RPMI8226 (cell line): ENCODE measurements around the gene TOM1L2.

Experiments used
- DNase-seq: peaks from one replicate; pipeline ENCODE4 v3.0.0-alpha.2; 2015

TOM1L2 gene

DNA sequence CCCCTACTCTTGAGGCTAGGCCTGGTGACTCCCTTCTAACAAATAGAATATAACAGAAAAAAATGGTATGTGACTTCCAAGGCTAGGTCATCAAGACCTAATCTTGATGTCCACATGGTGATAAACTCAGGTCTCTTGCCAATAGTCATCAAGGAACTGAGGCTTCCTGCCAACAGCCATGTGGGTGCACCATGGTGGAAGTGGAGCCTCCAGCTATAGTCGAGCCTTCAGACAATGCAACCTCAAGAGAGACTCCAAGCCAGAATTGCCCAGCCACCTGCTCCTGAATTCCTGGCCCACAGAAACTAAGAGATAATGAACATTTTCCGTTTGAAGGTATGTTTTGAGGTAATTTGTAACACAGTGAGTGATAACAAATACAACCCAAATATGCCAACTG lies 79.5 kb downstream of the TOM1L2 start:
- DNase-seq, result peak; percentile 26

DNA sequence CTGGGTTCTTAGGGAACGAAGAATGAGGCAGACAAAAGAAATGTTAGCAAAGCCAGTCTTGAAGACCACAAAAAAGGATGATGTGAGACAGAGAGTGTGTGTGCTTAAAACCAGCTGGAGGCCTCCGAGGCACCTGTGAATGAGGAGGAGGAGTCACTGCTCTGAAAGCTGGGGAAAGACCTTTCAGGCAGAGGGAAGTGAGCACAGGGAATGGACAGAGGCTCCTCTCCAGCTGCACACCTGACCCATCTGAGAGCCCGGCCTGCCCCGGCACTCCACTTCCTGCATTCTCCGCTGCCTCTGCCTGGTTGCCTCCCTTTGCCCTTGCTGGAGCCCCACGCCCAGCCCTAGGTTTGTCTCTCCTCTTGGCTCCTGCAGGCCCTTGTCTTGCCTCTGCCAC lies 80.2 kb downstream of the TOM1L2 start:
- peak; percentile 97 for DNase-seq

DNA sequence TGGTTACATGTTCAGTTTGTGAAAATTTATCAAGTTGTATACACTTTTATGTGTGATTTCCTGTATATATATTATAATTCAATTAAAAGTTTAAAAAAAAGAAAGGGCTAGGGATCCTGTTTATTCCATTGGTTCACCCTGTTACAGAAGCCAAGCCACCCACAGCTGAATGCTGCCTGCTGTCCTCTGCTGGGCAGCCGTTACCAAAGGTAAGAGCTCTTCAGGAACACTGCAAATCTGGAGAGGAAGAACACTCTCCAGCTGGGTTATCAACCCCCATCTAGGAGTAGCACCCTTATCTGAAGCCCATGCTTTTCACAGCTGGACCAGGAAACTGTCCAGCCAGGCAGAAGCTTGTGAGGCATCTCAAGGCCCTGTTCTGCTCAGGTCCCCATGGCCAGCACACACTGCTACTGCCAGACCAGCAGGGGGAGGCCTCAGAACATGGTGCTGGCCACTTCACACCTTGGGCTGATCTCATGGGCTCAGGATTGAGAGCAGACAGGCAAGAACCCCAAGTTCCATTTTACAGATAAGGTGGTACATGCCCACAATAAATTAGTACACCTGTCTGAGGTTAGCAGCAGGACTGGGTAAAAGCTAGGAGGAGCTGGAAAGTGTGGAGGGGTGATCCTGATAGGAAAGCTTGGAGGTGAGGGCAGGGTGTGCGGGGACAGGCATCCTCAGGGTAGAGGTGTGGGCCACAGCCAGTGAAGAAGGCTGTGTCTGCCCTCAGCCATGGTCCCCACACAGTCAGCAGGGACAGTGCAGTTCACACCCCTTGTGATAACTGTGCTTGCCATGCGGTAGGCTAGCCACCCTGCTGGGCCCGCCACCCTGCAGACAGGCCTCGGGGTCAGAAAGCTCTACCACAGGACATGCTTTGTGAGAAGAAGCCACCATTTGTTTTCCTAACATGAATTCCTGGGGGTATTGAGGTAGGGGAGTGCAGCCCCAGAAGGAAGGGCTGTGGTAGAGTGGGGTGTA lies 81.1 kb downstream of the TOM1L2 start:
- peak; percentile 86 for DNase-seq

DNA sequence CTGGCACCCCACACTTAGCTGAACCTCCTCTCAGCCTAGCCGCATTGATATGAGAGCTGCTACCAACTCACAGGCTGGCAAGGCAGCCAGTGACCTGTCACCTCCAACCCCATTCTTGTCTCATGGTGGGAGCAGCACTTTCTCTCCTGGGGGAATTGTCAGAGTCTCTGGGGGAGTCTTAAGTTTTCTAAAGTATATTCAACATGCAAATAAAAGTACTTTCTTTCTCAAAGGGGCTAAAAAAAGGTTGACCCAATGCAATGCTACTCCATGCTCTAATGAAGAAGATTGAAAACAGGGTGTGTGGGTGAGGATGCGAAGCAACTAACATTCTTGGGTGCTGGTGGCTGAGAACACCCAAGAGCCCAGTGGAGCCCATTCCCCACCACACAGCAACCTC lies 82.3 kb downstream of the TOM1L2 start:
- no peak for DNase-seq

DNA sequence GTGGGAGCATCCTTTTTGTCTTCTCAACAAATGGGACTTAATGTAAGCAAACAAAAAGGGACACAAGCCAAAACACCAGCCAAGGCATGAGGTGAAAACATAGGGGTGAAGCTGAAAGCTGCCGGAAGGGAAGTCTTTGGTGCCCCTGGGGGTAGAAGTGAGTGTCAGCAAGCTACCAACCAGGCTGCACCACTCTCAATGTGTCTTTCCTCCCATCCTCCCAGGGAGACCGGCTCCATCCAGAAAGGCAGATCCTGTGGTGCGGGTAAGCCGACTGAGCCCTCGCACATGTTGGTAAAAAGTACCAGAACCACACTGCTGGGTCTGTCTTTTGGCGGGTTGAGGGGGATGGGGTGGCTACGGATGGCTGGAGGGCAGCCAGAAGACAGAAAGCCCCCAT lies 83.4 kb downstream of the TOM1L2 start:
- no peak for DNase-seq

DNA sequence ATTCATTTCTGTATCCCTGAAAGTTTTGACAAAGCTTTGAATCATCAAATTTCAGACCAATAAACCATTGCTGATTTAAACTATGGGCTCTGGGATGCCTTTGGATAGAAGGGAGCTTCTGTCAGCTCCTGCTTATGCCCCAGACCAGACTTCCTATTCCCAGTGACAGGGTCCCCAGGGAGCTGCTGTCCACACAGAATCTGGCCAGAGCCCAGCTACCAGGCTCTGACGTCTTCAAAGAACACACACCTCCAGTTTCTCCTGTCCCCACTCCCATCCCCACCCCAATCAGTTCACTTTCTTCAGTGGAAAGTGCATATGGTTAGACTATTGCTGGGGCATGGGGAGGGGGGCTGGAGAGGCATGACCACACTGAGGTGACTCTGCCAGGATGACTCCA lies 83.8 kb downstream of the TOM1L2 start:
- no peak for DNase-seq

DNA sequence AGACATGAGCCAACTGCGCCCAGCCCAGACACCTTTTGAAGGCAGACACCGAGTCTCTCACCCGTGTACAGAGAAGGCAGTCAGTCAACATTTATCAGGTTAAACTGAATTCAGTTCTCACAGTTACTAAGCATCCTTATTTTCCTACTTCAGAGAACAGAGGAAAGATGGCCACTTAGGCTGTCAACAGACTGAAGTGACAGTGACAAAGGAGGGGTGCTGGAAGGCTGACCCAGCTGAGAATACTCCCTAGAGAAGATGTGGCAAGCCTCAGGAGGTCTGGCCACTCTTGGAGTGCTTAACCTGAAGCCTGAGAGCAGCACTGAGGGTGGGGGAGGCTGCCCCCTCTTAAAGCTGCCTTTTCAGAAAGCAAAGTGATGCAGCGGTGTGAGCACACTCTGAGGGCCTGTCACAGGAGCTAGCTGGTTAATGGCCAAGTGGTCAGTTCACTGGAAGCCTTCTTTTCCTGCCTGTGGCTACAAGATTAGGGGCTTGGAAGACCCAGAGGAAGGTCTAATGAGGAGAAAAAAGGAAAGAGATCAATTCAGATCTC lies 84.4 kb downstream of the TOM1L2 start:
- no peak for DNase-seq

DNA sequence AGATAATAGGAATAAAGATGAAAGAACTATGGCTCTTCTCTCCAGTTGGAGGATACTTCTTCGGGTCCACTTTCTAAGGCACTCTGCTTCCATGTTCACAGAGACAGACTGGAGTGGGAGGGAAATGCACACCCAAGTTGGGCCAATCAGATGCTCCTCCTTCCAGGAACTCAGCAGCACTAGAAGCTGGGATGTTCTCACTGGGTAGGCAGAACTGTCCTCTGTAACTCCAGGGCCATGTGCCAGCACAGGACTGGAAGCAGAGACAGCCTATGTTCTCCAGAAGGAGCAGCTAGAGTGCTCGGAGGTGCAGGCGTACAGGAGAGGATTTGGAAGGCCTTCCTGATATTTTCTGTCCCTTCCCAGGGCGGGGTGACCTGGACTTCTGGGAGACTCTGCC lies 85.5 kb downstream of the TOM1L2 start:
- DNase-seq, result no peak

DNA sequence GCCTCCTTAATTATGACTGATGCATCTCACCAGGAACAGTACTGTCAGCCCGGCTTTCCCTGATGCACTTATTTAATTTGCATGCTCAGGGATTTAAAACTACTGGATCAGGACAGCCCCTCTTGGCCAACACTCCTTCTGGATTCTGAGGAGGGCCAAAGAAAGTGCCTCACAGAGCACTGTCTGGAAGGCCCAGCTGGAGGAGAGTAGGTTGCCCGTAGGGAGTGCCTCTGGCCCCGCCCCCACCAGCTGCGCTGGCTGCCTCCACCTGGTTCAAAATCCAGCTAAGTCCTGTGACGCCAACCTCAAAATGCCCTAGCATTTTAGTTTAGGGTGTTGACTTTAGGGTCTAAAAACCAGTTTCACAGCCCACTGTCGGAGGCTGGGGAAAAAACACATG lies 86.0 kb downstream of the TOM1L2 start:
- DNase-seq, result no peak

DNA sequence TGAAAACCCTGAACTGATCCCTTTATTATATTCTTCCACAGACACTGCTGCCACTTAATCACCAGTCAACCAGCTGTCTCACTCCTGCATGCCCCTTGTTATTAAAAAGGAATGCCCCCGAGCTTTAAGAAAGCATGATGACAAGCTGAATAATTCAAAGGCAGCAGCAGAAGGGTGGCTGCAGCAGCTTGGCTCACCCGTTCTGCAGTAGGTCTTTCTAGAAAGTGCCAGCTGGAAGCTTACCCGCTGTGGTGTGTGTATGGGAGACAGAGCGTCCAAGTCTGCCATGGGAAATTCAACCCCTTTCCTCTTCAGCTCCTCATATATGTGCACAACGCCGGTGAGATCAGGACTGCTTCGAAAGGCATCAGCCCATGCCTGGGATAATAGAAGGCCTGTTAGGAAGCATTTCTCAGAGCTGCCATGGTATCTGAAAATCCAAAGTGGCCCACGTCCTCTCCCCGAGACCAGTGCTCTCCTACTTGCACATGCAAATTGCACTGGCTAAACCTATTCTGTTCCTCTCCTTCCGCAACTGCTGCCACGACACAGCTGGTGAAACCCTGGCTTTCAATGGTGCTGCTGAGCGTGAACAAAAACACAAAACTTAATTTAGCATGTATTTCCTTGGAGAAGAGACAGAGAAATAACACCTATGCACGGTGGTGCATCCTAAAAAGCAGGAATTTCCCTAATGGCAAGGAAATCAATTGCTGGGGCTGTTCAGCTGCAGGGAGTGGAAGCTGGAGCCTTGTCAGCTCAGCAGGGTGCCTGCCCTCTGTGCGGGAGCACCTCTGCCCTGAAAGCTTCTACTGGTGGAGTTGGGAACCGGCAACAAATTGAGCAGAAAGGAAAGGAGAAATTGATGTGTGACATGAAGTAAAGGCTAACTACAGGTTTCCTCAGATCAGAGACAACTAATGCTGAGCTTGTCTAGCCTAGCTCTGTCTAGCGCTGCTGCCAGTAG lies 87.5 kb downstream of the TOM1L2 start:
- no peak for DNase-seq

DNA sequence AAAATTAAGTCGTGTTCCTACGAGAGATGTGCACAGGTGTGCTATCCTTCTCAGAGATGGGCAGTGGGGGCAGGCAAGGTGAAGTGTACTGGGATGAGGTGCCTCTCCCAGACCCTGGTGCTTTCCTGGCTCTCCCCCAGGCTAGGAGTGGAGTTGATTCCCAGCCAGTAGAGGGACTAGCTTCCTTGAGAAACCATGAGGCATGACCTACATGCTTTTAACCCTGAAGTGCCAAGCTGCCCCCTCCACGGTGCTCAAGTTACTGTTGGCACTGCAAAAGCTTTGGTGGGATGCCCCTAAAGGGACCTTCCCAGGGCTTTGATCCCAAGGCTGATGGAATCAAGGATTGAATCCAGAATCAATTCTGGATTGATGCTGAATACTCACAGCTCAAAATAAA lies 88.4 kb downstream of the TOM1L2 start:
- no peak for DNase-seq

DNA sequence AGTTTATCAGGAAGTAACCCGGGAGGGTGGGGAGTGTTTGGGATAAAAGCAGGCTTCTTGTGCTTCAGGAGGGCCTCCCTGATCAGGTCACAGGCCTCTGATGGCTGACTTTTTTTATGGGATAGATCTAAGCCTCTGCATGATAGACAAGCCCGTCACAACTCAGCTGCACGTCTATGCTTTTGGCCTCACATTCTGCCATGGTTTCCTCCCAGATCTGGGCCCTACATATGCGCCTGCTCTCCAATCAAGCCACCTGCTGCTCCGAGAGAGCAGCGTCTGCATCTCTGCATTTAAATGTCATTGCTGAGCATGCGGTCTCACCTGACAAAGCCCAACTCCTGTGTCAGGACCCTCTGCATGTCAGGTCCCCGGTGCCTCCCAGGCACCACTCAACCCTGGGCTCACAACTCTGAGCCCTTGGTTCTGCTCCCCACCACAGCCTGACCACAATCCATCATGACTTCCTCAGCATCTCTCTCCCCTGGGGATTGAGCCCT lies 90.1 kb downstream of the TOM1L2 start:
- no peak for DNase-seq

DNA sequence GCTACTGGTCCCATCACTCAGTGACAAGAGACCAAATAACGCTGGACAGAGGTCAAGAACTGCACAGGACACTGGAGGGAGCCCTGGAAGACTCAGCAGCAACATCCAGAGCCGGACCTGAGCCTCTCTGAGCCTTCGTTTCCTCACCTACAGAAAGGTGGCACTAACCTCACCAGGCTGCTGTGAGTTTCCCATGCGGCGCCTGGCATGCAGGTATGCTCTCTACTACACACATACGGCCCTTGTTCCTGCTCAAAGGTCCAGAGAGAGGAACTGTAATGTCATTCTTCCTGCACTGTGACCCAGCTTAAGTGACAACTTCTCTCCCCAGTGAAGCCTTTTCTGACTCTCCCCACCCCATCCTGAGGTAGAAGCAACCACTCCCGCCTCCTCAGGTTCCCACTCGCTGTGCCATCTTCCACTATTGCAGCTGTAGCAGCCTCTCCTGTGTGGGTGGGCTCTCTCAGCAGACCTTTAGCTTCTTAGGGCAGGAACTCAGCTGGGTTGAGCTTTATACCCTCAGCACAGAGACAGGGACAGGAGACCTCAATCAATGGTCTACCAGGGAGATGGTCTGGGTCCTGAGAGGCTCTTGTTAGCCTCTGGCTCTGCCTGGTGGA lies 91.5 kb downstream of the TOM1L2 start:
- DNase-seq, result no peak

DNA sequence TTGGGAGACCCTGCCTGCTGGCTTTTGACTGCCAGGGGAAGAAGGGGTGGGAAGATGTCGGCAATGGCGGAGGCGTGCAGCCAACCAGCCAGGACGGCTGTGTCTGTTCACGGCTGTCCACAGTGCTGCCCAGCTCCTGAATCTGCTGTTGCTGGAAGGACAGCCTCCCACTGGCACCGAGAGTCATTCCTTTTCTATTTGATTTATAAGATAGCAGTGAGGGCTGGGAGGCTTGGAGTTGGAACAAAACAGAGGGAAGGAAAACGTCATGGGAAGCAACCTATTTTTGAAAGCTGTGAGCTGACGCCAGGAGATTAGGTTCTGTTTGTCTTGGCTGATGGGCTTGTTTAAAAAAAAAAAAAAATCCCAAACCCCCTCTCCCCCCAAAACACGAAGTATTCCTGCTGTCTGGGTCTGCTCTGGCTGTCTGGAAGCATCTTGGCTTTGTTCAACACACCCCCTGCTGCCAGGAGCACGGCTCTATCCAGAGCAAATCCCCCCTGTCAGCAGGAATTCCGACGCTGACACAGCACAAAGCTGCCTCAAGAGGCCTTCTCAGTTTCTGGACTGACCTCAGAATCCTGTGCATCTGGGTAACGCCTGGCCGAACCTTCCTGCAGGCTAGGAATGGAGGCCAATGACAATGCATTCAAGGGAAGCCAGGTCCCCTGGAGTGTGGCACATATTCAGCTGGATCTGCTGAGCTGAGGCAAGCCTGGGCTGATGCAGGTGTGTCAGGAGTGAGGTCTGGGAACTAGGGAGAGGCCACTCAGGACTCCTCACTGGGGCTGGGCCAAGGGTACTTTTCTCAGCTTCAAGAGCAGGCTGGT lies 94.5 kb downstream of the TOM1L2 start:
- DNase-seq, result no peak

DNA sequence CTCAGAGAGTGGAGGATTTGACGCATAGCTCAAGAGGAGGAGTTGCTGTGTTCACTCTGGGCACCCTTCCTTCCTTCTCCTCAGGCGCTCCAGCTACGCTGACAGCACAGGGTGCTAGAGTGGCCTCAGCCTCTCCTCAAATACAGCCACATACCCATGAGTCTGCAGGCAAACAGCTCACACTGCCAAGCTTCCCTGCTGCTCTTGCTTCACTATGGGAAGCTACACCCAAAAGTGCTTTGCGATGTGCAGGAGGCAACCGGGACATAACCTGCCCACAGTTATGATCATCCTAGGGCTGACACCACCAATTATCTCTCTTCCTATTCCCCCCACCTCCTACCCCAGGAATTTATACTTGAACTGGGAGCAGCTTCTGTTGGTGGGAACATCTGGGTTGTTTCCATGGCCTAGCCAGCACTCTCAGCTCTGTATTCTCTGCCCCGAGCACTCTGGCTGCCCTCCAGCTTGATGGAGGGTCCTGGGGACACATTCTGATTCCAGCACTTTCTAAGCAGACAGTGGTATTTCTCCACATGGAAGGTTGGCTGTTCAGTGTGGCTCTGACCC lies 95.2 kb downstream of the TOM1L2 start:
- no peak for DNase-seq

DNA sequence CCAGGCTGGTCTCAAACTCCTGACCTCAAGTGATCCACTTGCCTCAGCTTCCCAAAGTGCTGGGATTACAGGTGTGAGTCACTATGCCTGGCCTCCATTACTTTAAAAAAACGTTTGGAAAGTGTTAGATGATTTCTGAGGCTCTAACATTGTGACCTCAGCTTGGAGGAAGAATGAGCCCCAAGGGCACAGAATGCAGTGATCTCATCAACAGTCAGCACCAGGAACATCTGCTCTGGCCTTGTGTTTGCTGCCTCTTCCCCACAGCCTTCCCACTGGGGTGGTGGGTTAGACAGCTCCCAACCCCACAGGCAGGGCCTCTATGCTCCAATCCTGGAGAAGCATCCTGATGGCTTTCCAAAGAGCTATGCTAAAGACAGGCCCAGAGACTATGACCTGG lies 97.7 kb downstream of the TOM1L2 start:
- DNase-seq, result no peak

DNA sequence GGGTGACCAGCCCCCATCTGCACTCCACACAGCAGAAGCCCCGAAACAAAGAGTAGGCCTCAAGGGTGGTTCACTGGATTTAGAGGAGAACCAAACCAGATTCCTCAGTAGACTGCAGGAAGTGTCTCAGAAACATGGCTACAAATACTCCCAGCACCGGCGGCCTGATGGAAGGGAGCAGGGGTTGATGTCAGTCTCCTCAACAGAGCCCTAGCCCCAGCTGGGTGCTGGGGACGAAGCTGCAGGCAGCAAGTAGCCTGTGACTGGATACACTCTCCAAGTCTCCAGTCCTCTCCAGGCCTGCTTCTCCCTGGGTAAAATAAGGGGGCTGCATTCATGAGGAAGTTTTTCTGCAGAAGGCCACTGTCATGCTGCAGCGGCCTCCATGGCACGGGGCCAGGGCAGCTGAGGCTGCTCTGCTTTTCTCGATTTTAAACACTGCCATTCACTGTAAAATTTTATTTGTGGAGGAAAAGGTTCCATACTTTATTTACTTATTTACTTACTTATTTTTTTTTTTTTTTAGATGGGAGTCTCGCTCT lies 98.7 kb downstream of the TOM1L2 start:
- no peak for DNase-seq

DNA sequence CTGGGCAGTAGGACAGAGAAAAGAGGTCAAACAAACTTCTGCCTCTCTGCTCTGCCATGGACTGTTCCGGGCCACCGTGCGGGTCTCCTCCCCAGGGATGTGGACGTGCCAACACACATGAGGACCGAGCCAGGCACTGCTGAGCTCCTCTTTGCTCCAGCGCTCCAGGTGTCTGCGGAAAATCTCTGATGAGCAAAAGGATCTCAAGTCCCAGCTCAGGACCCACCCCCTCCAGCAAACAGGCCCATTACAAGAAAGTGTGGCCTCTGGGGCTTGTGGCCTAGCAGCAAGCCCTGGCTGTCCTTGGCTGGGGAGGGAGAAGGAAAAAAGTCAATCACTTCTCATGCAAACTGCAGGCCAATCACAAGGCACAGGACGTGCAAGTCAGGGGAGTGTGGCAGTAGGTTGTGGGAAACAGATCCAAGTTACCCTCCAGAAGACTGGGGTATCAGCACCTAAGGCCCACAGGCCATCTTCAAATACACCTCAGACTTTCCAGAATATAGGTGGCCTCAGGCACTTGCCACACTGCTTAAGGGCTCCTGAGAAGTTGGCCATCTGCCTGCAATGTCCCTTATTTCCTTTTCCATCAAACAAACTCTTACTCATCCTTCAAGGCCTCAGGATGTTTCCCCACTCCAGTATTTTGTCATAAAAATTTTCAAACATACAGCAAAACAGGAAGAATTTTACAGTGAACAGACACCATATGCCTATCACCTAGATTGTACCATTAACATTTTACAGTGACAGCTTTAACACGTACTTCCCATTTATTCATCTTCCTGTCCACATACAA lies 99.5 kb downstream of the TOM1L2 start:
- no peak for DNase-seq

DNA sequence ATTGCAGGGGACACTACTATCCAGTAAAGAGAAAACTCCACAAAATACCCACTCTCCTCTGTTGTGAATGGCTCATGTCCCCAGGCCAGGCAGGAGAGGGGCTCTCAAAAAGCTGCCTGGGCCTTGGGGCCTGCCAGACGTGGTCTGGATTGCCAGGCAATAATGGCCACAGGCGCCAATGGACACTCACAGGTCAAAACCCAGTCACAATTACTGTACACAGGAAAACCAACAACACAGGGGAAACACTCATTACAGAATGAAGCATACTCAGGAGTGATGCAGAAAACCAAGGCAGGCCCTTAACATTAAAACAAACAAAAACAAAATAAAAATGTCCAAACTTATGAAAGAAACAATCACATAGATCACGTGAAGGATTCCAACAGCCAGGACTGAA lies 100.3 kb downstream of the TOM1L2 start:
- DNase-seq, result no peak

DNA sequence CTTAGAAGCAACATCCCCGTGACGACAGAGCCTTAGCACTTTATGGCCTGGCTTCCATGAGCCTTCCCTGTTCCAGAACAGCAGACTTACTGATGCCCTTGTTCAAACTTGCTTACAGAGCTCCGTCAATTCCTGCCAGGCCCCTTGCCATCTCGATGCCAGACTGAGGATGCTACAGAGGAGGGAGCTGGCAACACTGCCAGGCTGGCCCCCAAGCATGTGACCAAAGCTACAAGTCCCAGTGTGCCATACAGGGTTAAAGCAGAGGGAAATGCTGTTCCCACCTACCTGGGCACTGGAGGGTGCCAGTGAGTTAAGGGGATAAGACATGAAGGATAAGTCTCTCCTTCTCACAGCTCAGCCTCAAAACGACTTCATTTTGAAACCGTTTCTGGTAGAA lies 102.0 kb downstream of the TOM1L2 start:
- no peak for DNase-seq
